Endothelial cell (in vitro differentiated cells): ENCODE measurements around the gene DGCR6L. TPM values are rescaled to one million over a fixed set of nuclear protein-coding genes. Genes with fewer than 3 reads are reported as not detected.
"Not testable (repeated sequence)": the region's sequence is repeated elsewhere in the genome, so short reads cannot be mapped to it uniquely, and the experiment has no call there.

Source experiments
- DNase-seq: peaks from one replicate; pipeline ENCODE4 v3.0.0; 2021; ENCODE audit warnings: low spot score
- H3K27ac Mint-ChIP-seq: one replicate; pipeline ENCODE4 v1.8.0; 2021; ENCODE audit warnings: mixed read lengths, inconsistent platforms; ENCODE audit not compliant: unreplicated experiment
- H3K27me3 Mint-ChIP-seq: one replicate; pipeline ENCODE4 v1.8.0; 2021; ENCODE audit warnings: mild to moderate bottlenecking, moderate library complexity, mixed read lengths, inconsistent platforms; ENCODE audit not compliant: unreplicated experiment
- H3K36me3 Mint-ChIP-seq: one replicate; pipeline ENCODE4 v1.8.0; 2021; ENCODE audit warnings: mild to moderate bottlenecking, low read depth, mixed read lengths, inconsistent platforms; ENCODE audit not compliant: unreplicated experiment
- H3K4me1 Mint-ChIP-seq: one replicate; pipeline ENCODE4 v1.8.0; 2021; ENCODE audit warnings: mild to moderate bottlenecking, mixed read lengths, inconsistent platforms; ENCODE audit not compliant: unreplicated experiment
- H3K4me3 Mint-ChIP-seq: one replicate; pipeline ENCODE4 v1.8.0; 2021; ENCODE audit warnings: mild to moderate bottlenecking, mixed read lengths, inconsistent platforms; ENCODE audit not compliant: unreplicated experiment
- H3K9me3 Mint-ChIP-seq: one replicate; pipeline ENCODE4 v1.8.0; 2021; ENCODE audit warnings: mixed read lengths, inconsistent platforms; ENCODE audit not compliant: unreplicated experiment
- total RNA-seq: library from RNA; stranded (reverse); fragmentation: NEBNext Ultra II Directional; extraction: Animal tissue kit (Norgen Biotek cat#: 25700); gene quantifications from one replicate; pipeline ENCODE4 v1.2.1, GENCODE V29; 2021; ENCODE audit not compliant: unreplicated experiment
- TF ChIP-seq, protein P1 (sequence below): fragments of 200-600 bp; sonication (generic); IDR thresholded peaks from one replicate; pipeline ENCODE4 v1.5.0; 2021; ENCODE audit warnings: antibody characterized with exemption; ENCODE audit not compliant: unreplicated experiment

Gene DGCR6L
- total RNA-seq, 1 donor from 2014 or later, result 54.2 TPM

DNA sequence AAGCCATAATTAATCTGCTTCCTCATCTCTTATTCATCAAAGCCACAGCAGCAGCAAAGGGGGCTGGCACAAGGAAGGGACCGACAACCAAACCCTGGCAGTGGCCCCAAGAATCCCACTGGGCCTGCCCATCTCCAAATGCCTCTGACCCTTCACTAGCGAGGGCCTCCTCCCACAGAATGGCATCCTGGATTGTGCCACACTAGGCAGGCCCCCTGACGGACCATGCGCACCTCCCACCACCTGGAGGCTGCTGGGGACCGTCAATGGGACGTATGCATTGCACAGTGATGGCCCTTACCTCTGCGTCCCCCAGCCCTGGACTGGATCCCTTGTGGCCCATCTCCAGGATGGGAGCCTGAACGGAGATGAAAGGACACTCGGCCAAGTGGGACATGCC, 47.7 kb downstream of the DGCR6L start:
- Mint-ChIP-seq H3K27ac (no peak overlapping the region), H3K4me3 (no peak overlapping the region), H3K36me3 (no peaks in the 10 kb centered on the region), H3K4me1 (no peaks in the 10 kb centered on the region), H3K27me3 (peaks cover 10% of the 10 kb centered on the region), H3K9me3 (no peaks in the 10 kb centered on the region)
- TF ChIP-seq, protein P1, sequence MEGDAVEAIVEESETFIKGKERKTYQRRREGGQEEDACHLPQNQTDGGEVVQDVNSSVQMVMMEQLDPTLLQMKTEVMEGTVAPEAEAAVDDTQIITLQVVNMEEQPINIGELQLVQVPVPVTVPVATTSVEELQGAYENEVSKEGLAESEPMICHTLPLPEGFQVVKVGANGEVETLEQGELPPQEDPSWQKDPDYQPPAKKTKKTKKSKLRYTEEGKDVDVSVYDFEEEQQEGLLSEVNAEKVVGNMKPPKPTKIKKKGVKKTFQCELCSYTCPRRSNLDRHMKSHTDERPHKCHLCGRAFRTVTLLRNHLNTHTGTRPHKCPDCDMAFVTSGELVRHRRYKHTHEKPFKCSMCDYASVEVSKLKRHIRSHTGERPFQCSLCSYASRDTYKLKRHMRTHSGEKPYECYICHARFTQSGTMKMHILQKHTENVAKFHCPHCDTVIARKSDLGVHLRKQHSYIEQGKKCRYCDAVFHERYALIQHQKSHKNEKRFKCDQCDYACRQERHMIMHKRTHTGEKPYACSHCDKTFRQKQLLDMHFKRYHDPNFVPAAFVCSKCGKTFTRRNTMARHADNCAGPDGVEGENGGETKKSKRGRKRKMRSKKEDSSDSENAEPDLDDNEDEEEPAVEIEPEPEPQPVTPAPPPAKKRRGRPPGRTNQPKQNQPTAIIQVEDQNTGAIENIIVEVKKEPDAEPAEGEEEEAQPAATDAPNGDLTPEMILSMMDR, result no peak
- DNase-seq, result no peak

DNA sequence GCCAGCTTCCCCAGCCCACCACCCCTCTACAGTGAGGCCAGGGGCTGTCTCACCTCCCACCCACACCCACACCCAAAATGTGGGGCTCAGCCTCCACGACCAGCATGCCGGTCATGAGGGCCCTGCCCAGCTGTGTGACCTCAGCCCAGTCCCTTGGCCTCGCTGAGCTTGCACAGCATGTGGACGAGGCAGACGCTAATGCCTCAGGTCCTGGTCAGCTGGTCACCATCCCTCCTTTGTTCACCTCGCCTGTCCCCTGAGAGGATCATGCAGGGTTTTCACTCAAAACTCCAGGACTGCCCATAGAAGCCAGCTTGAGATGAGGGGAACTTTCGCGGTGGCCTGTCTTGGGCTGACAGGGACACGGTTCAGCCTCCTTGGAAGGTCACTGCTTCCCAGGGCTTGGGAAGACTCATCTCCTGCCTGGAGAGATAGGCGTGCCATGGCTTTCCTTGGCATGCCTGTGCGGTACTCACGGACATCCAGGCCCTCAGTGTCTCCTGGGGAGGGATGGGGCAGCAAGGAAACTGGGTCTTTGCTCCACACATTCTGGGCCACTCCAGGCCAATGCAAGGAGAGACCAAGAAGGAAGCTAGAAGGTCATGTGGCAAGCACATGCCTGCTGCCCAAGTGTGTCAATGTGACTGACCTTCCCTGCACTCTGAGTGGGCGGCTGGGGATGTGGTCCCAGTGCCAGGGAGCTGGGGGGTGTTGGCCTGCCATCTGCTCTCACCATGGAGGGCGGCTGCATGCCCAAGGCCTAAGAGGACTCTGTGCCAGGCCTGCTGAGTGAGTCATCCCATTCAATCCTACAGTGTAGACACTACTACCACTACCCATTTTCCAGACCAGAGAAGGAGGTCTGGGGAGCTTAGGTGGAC, 48.5 kb downstream of the DGCR6L start:
- Mint-ChIP-seq H3K27me3 (peaks cover 13% of the 10 kb centered on the region), H3K36me3 (no peaks in the 10 kb centered on the region), H3K4me1 (peaks cover 3% of the 10 kb centered on the region), H3K9me3 (no peaks in the 10 kb centered on the region), H3K27ac (no peak overlapping the region), H3K4me3 (no peak overlapping the region)
- TF ChIP-seq, protein P1, result no peak
- DNase-seq, result no peak

DNA sequence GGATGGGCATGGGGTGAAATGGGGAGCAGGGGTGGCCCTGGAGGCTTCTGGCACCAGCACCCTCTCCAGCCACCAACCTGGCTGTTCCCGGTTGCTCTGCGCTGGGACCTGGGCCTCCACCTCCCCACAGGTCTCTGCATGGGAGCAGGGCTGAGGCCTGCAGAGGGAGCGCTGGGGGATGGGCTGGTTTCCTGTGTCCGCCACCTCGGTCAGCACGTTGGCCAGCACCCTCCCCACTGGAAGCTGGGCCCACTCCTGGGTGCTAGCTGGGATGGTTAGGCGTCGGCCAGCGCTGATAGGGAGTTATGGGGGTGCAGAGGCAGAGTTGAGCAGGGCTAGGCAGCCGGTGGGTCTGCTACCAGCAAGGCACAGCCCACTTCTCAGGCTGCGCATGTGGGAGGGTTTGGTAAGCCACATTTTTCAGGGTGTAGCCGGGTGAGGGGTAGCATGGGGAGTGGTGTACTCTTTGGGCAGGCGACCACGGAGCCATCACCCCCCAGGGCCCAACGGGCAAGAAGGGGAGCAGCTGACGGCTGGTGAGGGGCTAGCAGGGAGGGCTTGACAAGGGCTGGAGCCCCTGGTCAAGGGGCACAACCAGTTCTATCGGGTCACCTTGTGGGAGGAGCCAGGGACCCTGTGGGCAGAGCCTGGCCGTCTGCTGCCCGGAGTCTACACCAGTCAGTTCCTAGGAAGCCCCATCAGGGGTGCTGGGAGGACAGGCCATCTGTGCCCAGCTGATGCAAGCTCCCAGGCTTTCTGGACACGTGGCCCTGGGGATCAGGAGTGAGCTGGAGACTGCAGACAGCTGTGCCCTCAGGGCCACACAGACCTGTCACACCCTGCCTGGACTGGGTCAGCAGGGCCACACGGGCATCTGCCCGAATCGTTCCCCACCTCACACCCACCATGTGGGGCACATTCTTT, 49.4 kb downstream of the DGCR6L start:
- H3K36me3 Mint-ChIP-seq, H3K4me3 Mint-ChIP-seq, H3K27ac Mint-ChIP-seq, H3K4me1 Mint-ChIP-seq, H3K9me3 Mint-ChIP-seq, DNase-seq: not testable (repeated sequence)
- H3K27me3 Mint-ChIP-seq, result peaks cover 12% of the 10 kb centered on the region

DNA sequence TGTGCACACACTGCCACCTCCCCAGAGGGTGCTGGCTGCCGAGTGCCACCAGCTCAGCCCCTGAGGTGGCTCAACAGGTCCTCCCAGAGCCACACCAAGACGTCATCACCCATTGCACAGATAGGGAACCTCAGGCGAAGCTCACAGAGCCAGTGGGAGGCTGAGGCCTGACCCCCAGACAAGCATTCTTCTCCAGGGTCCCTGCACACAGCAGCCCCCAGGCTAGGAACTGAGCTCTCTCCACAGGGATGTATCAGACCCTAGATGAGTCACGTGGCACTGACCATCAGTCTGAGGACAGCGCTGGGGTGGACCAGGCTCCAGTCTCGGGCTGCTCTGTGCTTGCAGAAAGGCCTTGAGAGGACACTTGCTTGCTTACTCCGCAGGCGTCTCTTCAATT, 50.2 kb downstream of the DGCR6L start:
- H3K36me3 Mint-ChIP-seq, DNase-seq, H3K9me3 Mint-ChIP-seq, H3K27ac Mint-ChIP-seq, H3K4me1 Mint-ChIP-seq, H3K4me3 Mint-ChIP-seq: not testable (repeated sequence)
- H3K27me3 Mint-ChIP-seq, result peaks cover 12% of the 10 kb centered on the region

DNA sequence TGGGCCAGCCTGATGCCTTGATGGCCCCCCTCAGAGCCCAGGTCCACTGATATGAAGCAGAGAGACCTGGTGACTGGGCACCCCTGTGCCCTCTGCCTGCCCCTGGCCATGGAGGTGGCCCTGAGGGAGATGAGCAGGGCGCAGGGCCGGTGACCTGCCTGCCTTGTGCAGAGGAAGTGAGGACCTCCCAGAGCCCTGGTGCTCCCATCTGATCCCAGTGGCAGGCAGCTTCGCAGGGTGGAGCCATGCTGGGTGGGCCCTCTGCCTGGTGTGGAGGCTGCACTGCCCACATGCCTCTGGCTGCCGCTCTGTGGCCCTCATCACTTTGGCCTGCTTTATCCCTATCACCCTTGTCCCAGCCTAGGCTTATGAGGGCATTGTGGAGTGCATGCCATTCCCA, 50.7 kb downstream of the DGCR6L start:
- not testable (repeated sequence) for H3K4me3 Mint-ChIP-seq, H3K4me1 Mint-ChIP-seq, H3K27ac Mint-ChIP-seq, H3K9me3 Mint-ChIP-seq, DNase-seq, H3K36me3 Mint-ChIP-seq
- H3K27me3 Mint-ChIP-seq, result peaks cover 15% of the 10 kb centered on the region

DNA sequence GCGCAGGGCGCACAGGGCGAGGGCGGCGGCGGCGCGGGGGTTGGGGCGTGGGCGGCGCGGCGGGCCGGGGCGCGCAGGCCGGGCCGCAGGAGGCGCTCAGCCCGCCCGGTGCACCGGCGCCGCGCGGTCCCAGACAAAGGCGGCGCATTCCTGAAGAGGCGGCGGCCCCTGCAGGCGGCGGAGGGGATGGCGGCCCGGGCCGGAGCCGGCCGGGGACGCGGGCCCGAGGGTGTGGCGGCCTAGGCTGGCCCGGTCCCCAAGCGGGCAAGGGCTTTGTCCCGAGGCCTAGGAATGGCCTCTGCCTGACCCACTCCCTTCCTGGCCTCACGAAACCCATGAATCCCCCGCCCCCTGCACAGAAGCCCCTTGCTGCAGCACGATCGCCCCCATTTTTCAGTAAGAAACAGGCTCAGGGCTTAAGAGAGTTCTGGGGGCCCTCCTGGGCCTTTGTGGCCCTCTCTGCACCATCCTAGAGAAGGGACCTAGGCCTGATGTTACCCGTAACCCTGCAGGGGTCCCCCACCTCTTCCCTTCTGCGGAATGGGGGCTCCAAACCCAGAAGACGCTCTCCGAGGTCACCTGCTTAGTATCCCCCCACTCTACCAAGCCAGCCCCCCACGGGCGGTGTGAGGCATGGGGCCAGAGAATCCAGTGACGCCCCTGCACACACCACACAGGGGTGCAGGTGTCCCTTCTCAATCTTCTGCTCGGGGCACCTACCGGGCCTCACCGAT, 51.4 kb downstream of the DGCR6L start, which contains the start of gene RTN4R:
Gene RTN4R, minus strand, starts transcription at position 40 of the 734 bp plus-strand sequence. CDS start 226 bp downstream, outside the sequence.
- Mint-ChIP-seq H3K4me1 (peaks cover 3% of the 10 kb centered on the region), H3K27me3 (peaks cover 17% of the 10 kb centered on the region), H3K36me3 (no peaks in the 10 kb centered on the region), H3K4me3 (peak within 1 kb of the TSS; percentile 71), H3K27ac (no peak within 1 kb of the TSS), H3K9me3 (no peaks in the 10 kb centered on the region)
- peak; percentile 85 for DNase-seq
- TF ChIP-seq, protein P1, result peak; percentile 51
